Loucy (cell line): ENCODE data around the gene RAB11FIP3.
"Not testable (repeated sequence)": the region's sequence is repeated elsewhere in the genome, so short reads cannot be mapped to it uniquely, and the experiment has no call there.

ENCODE experiments used
- H2AFZ ChIP-seq: fragments of 200-600 bp; sonication (generic); 2 replicates; pipeline ENCODE4 v1.6.0; 2016; ENCODE audit warnings: antibody characterized with exemption, mild to moderate bottlenecking, low read length, moderate library complexity
- H3F3A ChIP-seq: fragments of 200-600 bp; 2 replicates; pipeline ENCODE4 v1.6.0; 2016; ENCODE audit warnings: antibody characterized with exemption, low read depth, mild to moderate bottlenecking
- H3K27me3 ChIP-seq: fragments of 200-600 bp; sonication (generic); 2 replicates; pipeline ENCODE4 v1.6.1; 2014; ENCODE audit warnings: low read length, mild to moderate bottlenecking; ENCODE audit not compliant: insufficient read depth, poor library complexity, severe bottlenecking
- H3K36me3 ChIP-seq: fragments of 200-600 bp; sonication (generic); 2 replicates; pipeline ENCODE4 v1.6.1; 2016; ENCODE audit warnings: low read length; ENCODE audit not compliant: insufficient read depth
- H3K4me1 ChIP-seq: fragments of 200-600 bp; sonication (generic); 2 replicates; pipeline ENCODE4 v1.5.1; 2014; ENCODE audit warnings: low read length, mild to moderate bottlenecking; ENCODE audit not compliant: insufficient read depth, poor library complexity, severe bottlenecking
- H3K4me2 ChIP-seq: fragments of 200-600 bp; sonication (generic); 2 replicates; pipeline ENCODE4 v1.6.0; 2014; ENCODE audit warnings: antibody characterized with exemption, low read length, low read depth, mild to moderate bottlenecking; ENCODE audit not compliant: poor library complexity, severe bottlenecking
- H3K4me3 ChIP-seq: fragments of 200-600 bp; sonication (generic); 2 replicates; pipeline ENCODE4 v1.5.1; 2014; ENCODE audit warnings: low read length, mild to moderate bottlenecking, mixed read lengths; ENCODE audit not compliant: poor library complexity, severe bottlenecking
- H3K79me2 ChIP-seq: fragments of 200-600 bp; sonication (generic); 2 replicates; pipeline ENCODE4 v1.6.1; 2014; ENCODE audit warnings: low read length; ENCODE audit not compliant: insufficient read depth
- H3K9ac ChIP-seq: fragments of 200-600 bp; sonication (generic); 2 replicates; pipeline ENCODE4 v1.6.0; 2014; ENCODE audit warnings: mild to moderate bottlenecking, low read depth, low read length, moderate library complexity; ENCODE audit not compliant: poor library complexity, severe bottlenecking
- H3K9me2 ChIP-seq: fragments of 200-600 bp; sonication (generic); replicated peaks from 2 replicates; pipeline ENCODE4 v1.6.1; 2016; ENCODE audit warnings: low read depth, low read length, mixed read lengths
- H3K9me3 ChIP-seq: fragments of 200-600 bp; sonication (generic); 2 replicates; pipeline ENCODE4 v1.6.1; 2014; ENCODE audit warnings: mild to moderate bottlenecking, antibody characterized with exemption, low read length, low read depth; ENCODE audit not compliant: insufficient read depth
- H4K20me1 ChIP-seq: fragments of 200-600 bp; sonication (generic); 2 replicates; pipeline ENCODE4 v1.6.0; 2014; ENCODE audit warnings: antibody characterized with exemption, low read length, mild to moderate bottlenecking; ENCODE audit not compliant: insufficient read depth, poor library complexity, severe bottlenecking
- CTCF ChIP-seq: fragments of 200-600 bp; sonication (generic); conservative IDR thresholded peaks from 2 replicates; pipeline ENCODE4 v1.5.1; 2014; ENCODE audit warnings: mild to moderate bottlenecking, antibody characterized with exemption, low read length
- EZH2phosphoT487 ChIP-seq: fragments of 200-600 bp; IDR thresholded peaks from 2 replicates; pipeline ENCODE4 v1.6.1; 2018; ENCODE audit warnings: antibody characterized with exemption, mild to moderate bottlenecking, moderate library complexity, borderline replicate concordance

RAB11FIP3 gene

DNA sequence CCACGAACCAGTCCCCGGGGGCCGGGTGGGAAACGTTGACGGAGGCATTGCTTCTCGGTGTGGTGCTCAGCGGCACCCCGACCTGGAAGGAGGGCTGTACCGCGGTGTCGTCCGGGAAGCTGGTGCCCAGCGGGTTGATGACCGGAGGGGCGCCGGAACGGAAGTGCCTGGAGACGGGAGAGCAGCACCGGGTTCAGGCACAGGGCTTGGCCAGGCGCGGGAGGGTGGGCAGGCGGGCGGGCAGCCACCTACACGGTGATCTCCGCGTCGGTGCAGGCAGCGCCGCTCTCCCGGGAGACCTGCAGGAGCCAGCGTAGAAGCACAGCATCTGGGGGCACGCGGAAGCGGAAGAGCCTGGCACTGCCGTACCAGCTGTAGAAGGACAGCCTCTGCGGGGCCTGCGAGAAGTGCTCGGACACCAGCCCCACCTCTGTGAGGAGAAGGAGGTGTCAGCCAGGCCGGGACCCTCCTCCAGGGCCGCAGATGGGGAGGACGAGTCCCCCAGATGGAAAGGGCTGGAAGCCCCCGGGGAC is 48.0 kb upstream of the RAB11FIP3 start:
- no peaks in the 10 kb centered on the region for H4K20me1 ChIP-seq
- TF ChIP-seq CTCF (no peak), EZH2phosphoT487 (no peak)
- H3K9me2 ChIP-seq, result no peaks in the 10 kb centered on the region
- H2AFZ ChIP-seq, result no peak overlapping the region
- peaks cover 11% of the 10 kb centered on the region for H3K4me1 ChIP-seq
- no peak overlapping the region for H3K4me3 ChIP-seq
- no peaks in the 10 kb centered on the region for H3K27me3 ChIP-seq
- no peak overlapping the region for H3K9ac ChIP-seq
- no peaks in the 10 kb centered on the region for H3K36me3 ChIP-seq
- peaks cover 21% of the 10 kb centered on the region for H3K79me2 ChIP-seq
- H3K4me2 ChIP-seq, result no peak overlapping the region
- H3K9me3 ChIP-seq, result no peaks in the 10 kb centered on the region
- no peaks in the 10 kb centered on the region for H3F3A ChIP-seq

DNA sequence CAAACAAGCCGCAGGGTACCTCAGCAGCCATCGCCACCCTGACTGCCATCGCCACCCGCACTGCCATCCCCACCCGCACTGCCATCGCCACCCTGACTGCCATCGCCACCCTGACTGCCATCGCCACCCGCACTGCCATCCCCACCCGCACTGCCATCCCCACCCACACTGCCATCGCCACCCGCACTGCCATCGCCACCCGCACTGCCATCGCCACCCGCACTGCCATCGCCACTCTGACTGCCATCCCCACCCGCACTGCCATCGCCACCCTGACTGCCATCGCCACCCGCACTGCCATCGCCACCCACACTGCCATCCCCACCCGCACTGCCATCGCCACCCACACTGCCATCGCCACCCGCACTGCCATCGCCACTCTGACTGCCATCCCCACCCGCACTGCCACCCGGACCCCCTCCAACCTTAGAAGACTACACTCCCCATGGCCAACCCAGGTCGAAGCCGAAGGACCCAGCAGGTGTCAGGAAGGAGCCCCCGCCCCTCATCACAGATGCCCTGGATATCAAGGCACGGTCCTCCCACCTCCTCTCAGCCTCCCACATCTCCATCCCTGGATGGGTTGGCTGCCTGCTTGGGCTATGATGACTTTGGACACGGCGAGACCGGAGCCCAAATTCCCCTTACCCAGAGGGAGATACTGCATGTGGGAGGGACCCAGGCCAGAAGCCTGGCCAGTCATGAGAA is 47.2 kb upstream of the RAB11FIP3 start:
- H3F3A ChIP-seq, H3K27me3 ChIP-seq, H3K9me3 ChIP-seq, H4K20me1 ChIP-seq, H3K4me3 ChIP-seq, H2AFZ ChIP-seq, H3K36me3 ChIP-seq, H3K9me2 ChIP-seq, H3K9ac ChIP-seq, H3K4me2 ChIP-seq: not testable (repeated sequence)
- Histone ChIP-seq H3K4me1 (peaks cover 17% of the 10 kb centered on the region), H3K79me2 (peaks cover 21% of the 10 kb centered on the region)

- no peaks in the 10 kb centered on the region for H4K20me1 ChIP-seq
- H3K9me3 ChIP-seq, result no peaks in the 10 kb centered on the region
- H3K9me2 ChIP-seq, result no peaks in the 10 kb centered on the region
- H2AFZ ChIP-seq, result no peak overlapping the region
- H3K4me2 ChIP-seq, result no peak overlapping the region
- H3K4me3 ChIP-seq, result no peak overlapping the region
- peaks cover 21% of the 10 kb centered on the region for H3K79me2 ChIP-seq
- H3F3A ChIP-seq, result no peaks in the 10 kb centered on the region
- H3K4me1 ChIP-seq, result peaks cover 18% of the 10 kb centered on the region
- H3K9ac ChIP-seq, result no peak overlapping the region
- no peaks in the 10 kb centered on the region for H3K36me3 ChIP-seq
- no peak for TF ChIP-seq EZH2phosphoT487
- no peak for TF ChIP-seq CTCF
- no peaks in the 10 kb centered on the region for H3K27me3 ChIP-seq
Observed at GRCh38 chr16:378821-379182, 46.6 kb upstream of the RAB11FIP3 start.
